ENCODE measurements around the gene ATF7IP2. TPM values are rescaled to one million over a fixed set of nuclear protein-coding genes. Genes with fewer than 3 reads are reported as not detected.

The ATF7IP2 gene
- total and polyA plus RNA-seq, 2 of the 13 experiments (the other 11 are each of a cell fraction or from before 2014, with no cell fraction given) = 117 to 217 TPM

Small RNA genes within 50 kb of the gene (small RNA-seq; reads per million reads assigned to genes)
- gene RNU6-633P (ENCODE audit: insufficient read depth in 2 of 3, insufficient read length in 3 of 3, low read depth in 2 of 3, low replicate concordance in 1 of 3) = 0 reads per million in 3 experiments

Other genes starting within 250 kb of the ATF7IP2 start
- not detected in 2 replicates for gene GRIN2A, start 203.6 kb upstream of the ATF7IP2 start, total RNA-seq (2016; rRNA removed; fragmentation: Illumina TruSeq; extraction: Trizol)
- not detected in 2 replicates for gene GRIN2A, start 203.6 kb upstream of the ATF7IP2 start, polyA plus RNA-seq (2011; rRNA removed)
- 13.4 and 24.6 TPM in 2 replicates for gene EMP2, start 194.5 kb downstream of the ATF7IP2 start, total RNA-seq (2016; rRNA removed; fragmentation: Illumina TruSeq; extraction: Trizol)
- 84.4 and 91.2 TPM in 2 replicates for gene EMP2, start 194.5 kb downstream of the ATF7IP2 start, polyA plus RNA-seq (2011; rRNA removed)